Prostate gland (tissue), 2 donors: ENCODE results near the gene PEX14.

Source experiments
- CTCF ChIP-seq, 4 experiments: fragments of 200-600 bp in 2 of 4; fragments of 450-650 bp in 2 of 4; sonication (generic) in 2 of 4; IDR thresholded peaks; 1 replicate in 3 of 4; 2 replicates in 1 of 4; pipeline ENCODE4 v1.5.1; 2016 to 2019; ENCODE audit warnings: antibody characterized with exemption in 4 of 4, mild to moderate bottlenecking in 2 of 4, moderate library complexity in 2 of 4
- POLR2A ChIP-seq: fragments of 450-650 bp; IDR thresholded peaks from one replicate; pipeline ENCODE4 v1.6.1; 2016; ENCODE audit warnings: antibody characterized with exemption, mild to moderate bottlenecking

- TF ChIP-seq CTCF (IDR thresholded peaks at IDR 0.05) (no peak), POLR2A (no peak)
Observed at GRCh38 chr1:10649517-10650201, 174.9 kb downstream of the PEX14 start.
